NCI-H748 (cell line): ENCODE measurements around the gene EYS.
A peak's percentile ranks its signal among the peaks of the same experiment; 100 is the strongest.
"Not testable (repeated sequence)": the region's sequence is repeated elsewhere in the genome, so short reads cannot be mapped to it uniquely, and the experiment has no call there.

Source experiments
- DNase-seq: peaks from one replicate; lab custom pipeline; 2025; ENCODE audit not compliant: unreplicated experiment; lab: John Stamatoyannopoulos, UW

Gene EYS

GRCh38 chr6:64259372-64259771, 1447.7 kb downstream of the EYS start:
- no peak for DNase-seq

- no peak for DNase-seq
These were observed 1448.3 kb downstream of the EYS start for GRCh38 chr6:64258752-64259151.

GRCh38 chr6:64258302-64258701, 1448.7 kb downstream of the EYS start:
- no peak for DNase-seq

GRCh38 chr6:64257586-64257985, 1449.4 kb downstream of the EYS start:
- no peak for DNase-seq

GRCh38 chr6:64256483-64256882, 1450.5 kb downstream of the EYS start:
- peak; percentile 41 for DNase-seq

- DNase-seq, result no peak
These were observed 1452.0 kb downstream of the EYS start for GRCh38 chr6:64255000-64255399.

GRCh38 chr6:64254558-64254957, 1452.5 kb downstream of the EYS start:
- DNase-seq, result peak; percentile 71

GRCh38 chr6:64252256-64252655, 1454.8 kb downstream of the EYS start:
- DNase-seq, result no peak

- DNase-seq, result no peak
These were observed 1456.9 kb downstream of the EYS start for GRCh38 chr6:64250126-64250525.

- DNase-seq, result no peak
These were observed 1457.9 kb downstream of the EYS start for GRCh38 chr6:64249115-64249514.

- DNase-seq, result no peak
These were observed 1463.4 kb downstream of the EYS start for GRCh38 chr6:64243618-64244017.

- DNase-seq, result not testable (repeated sequence)
These were observed 1468.1 kb downstream of the EYS start for GRCh38 chr6:64238908-64239307.

- DNase-seq, result no peak
These were observed 1469.0 kb downstream of the EYS start for GRCh38 chr6:64238071-64238470.

GRCh38 chr6:64233746-64234145, 1473.3 kb downstream of the EYS start:
- DNase-seq, result no peak

- no peak for DNase-seq
These were observed 1475.1 kb downstream of the EYS start for GRCh38 chr6:64231928-64232327.

GRCh38 chr6:64230530-64230929, 1476.5 kb downstream of the EYS start:
- DNase-seq, result peak; percentile 8

GRCh38 chr6:64227863-64228262, 1479.2 kb downstream of the EYS start:
- DNase-seq, result no peak

GRCh38 chr6:64225503-64225902, 1481.5 kb downstream of the EYS start:
- no peak for DNase-seq

- no peak for DNase-seq
These were observed 1482.2 kb downstream of the EYS start for GRCh38 chr6:64224819-64225218.

GRCh38 chr6:64221776-64222175, 1485.2 kb downstream of the EYS start:
- DNase-seq, result no peak

- no peak for DNase-seq
These were observed 1486.2 kb downstream of the EYS start for GRCh38 chr6:64220801-64221200.

GRCh38 chr6:64217721-64218620, 1489.1 kb downstream of the EYS start:
- DNase-seq, result no peak

- no peak for DNase-seq
These were observed 1492.7 kb downstream of the EYS start for GRCh38 chr6:64214373-64214772.
